A673 (cell line): ENCODE results near the gene SPSB1. TPM values are rescaled to one million over a fixed set of nuclear protein-coding genes. Genes with fewer than 3 reads are reported as not detected.

Source experiments
- BruUV-seq: library from RNA; stranded (reverse); fragments of 400-500 nt; replicated peaks from 2 replicates; lab custom pipeline; 2021; lab: Mats Ljungman, UMichigan
- CTCF ChIA-PET: fragments of 300-600 bp; sonication (Branson Sonifier 250); formaldehyde crosslinking; loops from one replicate; lab custom pipeline; 2022; ENCODE audit warnings: antibody characterized with exemption; lab: Charles Lee
- POLR2A ChIA-PET: fragments of 300-600 bp; sonication (Branson Sonifier 250); formaldehyde crosslinking; loops from one replicate; lab custom pipeline; 2022; ENCODE audit warnings: antibody characterized with exemption; ENCODE audit not compliant: low non-redundant PET; lab: Charles Lee
- DNase-seq: peaks from one replicate; pipeline ENCODE4 v3.0.0-alpha.2; 2015; ENCODE audit warnings: low spot score
- H3K27ac ChIP-seq: fragments of 200-600 bp; sonication (generic); 2 replicates; pipeline ENCODE4 v1.5.1; 2016; ENCODE audit warnings: mixed run types, low read depth, mild to moderate bottlenecking, mixed read lengths, antibody characterized with exemption, low read length; ENCODE audit not compliant: poor library complexity, severe bottlenecking
- H3K27me3 ChIP-seq: fragments of 200-600 bp; sonication (generic); replicated peaks from 2 replicates; pipeline ENCODE4 v1.6.1; 2017; ENCODE audit warnings: mixed run types, low read depth, mild to moderate bottlenecking, mixed read lengths, antibody characterized with exemption, low read length; ENCODE audit not compliant: insufficient read depth, poor library complexity
- H3K36me3 ChIP-seq: fragments of 200-600 bp; sonication (generic); 2 replicates; pipeline ENCODE4 v1.6.1; 2016; ENCODE audit warnings: mixed run types, mild to moderate bottlenecking, mixed read lengths, antibody characterized with exemption, low read length; ENCODE audit not compliant: insufficient read depth, poor library complexity, severe bottlenecking
- H3K4me1 ChIP-seq: fragments of 200-600 bp; sonication (generic); 2 replicates; pipeline ENCODE4 v1.6.1; 2017; ENCODE audit warnings: mixed run types, mild to moderate bottlenecking, mixed read lengths, antibody characterized with exemption, low read length; ENCODE audit not compliant: insufficient read depth, poor library complexity, severe bottlenecking
- H3K4me3 ChIP-seq: fragments of 200-600 bp; sonication (generic); 2 replicates; pipeline ENCODE4 v1.5.1; 2016; ENCODE audit warnings: low read depth, mixed run types, mild to moderate bottlenecking, mixed read lengths, low read length; ENCODE audit not compliant: poor library complexity, severe bottlenecking
- H3K9me3 ChIP-seq: fragments of 200-600 bp; sonication (generic); 2 replicates; pipeline ENCODE4 v1.6.1; 2016; ENCODE audit warnings: mixed run types, low read depth, mild to moderate bottlenecking, mixed read lengths, antibody characterized with exemption, low read length; ENCODE audit not compliant: poor library complexity, severe bottlenecking
- EZH2 ChIP-seq: fragments of 200-600 bp; sonication (generic); IDR thresholded peaks from 2 replicates; pipeline ENCODE4 v1.6.1; 2017; ENCODE audit warnings: borderline replicate concordance, low read depth, mild to moderate bottlenecking, mixed read lengths, antibody characterized with exemption, low read length; ENCODE audit not compliant: poor library complexity, severe bottlenecking
- intact Hi-C: fragments of 100-400 bp; cut with micrococcal nuclease; formaldehyde crosslinking; loops from one replicate; pipeline ENCODE4 v1.10.0; 2022; ENCODE audit not compliant: unreplicated experiment
- total RNA-seq: library from RNA; stranded (reverse); gene quantifications from 2 replicates; pipeline ENCODE4 v1.2.3, GENCODE V29; 2021
- TF ChIP-seq, protein P1 (sequence below): fragments of 300-800, 200-600 bp; sonication (generic); conservative IDR thresholded peaks from 2 replicates; pipeline ENCODE4 v1.5.1; 2017; ENCODE audit warnings: low read depth, mild to moderate bottlenecking, antibody characterized with exemption, low read length, moderate library complexity, mixed read lengths

SPSB1 gene
- total RNA-seq, 1 experiment from 2014 or later = 11.8 TPM

DNA sequence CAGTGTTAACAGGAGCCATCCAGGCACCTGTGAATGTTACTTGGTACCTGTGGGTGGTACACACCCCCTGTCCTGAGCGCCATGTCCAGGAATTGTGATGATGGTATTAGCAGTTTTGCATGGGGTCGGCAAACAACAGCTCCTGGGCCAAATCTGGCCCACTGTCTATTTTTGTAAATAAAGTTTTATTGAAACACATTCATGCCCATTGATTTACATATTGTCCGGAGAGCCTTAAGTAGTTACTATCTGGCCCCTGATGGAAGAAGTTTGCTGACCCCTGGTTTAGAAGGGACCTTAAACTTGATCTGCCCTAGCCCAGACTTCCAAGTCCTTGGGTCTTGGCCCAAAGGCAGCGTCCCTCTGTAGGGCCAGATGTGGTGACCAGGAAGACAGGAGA is 58.3 kb downstream of the SPSB1 start:
- DNase-seq = no peak
- ChIA-PET CTCF (no interaction called here), POLR2A (no interaction called here)
- TF ChIP-seq EZH2 = no peak
- TF ChIP-seq, protein P1, sequence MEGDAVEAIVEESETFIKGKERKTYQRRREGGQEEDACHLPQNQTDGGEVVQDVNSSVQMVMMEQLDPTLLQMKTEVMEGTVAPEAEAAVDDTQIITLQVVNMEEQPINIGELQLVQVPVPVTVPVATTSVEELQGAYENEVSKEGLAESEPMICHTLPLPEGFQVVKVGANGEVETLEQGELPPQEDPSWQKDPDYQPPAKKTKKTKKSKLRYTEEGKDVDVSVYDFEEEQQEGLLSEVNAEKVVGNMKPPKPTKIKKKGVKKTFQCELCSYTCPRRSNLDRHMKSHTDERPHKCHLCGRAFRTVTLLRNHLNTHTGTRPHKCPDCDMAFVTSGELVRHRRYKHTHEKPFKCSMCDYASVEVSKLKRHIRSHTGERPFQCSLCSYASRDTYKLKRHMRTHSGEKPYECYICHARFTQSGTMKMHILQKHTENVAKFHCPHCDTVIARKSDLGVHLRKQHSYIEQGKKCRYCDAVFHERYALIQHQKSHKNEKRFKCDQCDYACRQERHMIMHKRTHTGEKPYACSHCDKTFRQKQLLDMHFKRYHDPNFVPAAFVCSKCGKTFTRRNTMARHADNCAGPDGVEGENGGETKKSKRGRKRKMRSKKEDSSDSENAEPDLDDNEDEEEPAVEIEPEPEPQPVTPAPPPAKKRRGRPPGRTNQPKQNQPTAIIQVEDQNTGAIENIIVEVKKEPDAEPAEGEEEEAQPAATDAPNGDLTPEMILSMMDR = no peak
- no TSS peak for BruUV-seq
- Histone ChIP-seq H3K36me3 (no peaks in the 10 kb centered on the region), H3K4me3 (no peak overlapping the region), H3K9me3 (no peaks in the 10 kb centered on the region), H3K27me3 (no peaks in the 10 kb centered on the region), H3K27ac (no peak overlapping the region), H3K4me1 (no peaks in the 10 kb centered on the region)
- intact Hi-C loops = no loop called here

DNA sequence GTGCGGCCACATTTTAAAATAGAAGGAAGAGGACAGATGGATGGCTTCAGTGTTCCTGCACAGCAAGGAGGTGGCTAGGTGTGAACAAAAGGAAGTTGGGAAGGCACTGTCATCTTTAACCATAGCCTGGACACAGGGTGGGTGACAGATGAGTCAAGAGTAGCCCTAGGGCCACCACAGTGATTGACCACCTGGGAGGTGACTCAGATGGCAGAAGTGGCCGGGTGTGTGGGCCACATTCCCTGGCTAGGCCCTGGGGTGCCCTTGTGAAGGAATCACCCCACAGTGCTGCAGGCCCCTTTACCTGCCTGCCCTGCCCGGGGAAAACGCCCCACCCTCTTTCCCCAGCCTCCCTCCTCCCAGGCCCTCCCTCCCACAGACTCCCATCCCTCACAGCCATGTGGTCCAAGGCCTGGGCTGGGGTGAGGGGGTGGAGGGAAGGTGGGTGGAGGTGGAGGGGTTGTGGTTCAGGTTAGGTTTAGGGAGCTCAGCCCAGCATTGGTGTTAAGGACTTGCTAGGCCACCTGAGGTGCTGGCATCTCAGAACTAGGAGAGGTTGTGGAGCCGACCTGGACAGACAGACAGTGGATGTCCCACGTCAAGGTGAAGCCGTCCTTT is 59.1 kb downstream of the SPSB1 start:
- CTCF ChIA-PET = no interaction called here
- H3K4me1 ChIP-seq = no peaks in the 10 kb centered on the region
- intact Hi-C loops = no loop called here
- H3K27me3 ChIP-seq = no peaks in the 10 kb centered on the region
- H3K27ac ChIP-seq = no peak overlapping the region
- no TSS peak for BruUV-seq
- no peaks in the 10 kb centered on the region for H3K36me3 ChIP-seq
- TF ChIP-seq, protein P1 = no peak
- TF ChIP-seq EZH2 = no peak
- no peaks in the 10 kb centered on the region for H3K9me3 ChIP-seq
- no peak overlapping the region for H3K4me3 ChIP-seq
- POLR2A ChIA-PET = no interaction called here
- no peak for DNase-seq

DNA sequence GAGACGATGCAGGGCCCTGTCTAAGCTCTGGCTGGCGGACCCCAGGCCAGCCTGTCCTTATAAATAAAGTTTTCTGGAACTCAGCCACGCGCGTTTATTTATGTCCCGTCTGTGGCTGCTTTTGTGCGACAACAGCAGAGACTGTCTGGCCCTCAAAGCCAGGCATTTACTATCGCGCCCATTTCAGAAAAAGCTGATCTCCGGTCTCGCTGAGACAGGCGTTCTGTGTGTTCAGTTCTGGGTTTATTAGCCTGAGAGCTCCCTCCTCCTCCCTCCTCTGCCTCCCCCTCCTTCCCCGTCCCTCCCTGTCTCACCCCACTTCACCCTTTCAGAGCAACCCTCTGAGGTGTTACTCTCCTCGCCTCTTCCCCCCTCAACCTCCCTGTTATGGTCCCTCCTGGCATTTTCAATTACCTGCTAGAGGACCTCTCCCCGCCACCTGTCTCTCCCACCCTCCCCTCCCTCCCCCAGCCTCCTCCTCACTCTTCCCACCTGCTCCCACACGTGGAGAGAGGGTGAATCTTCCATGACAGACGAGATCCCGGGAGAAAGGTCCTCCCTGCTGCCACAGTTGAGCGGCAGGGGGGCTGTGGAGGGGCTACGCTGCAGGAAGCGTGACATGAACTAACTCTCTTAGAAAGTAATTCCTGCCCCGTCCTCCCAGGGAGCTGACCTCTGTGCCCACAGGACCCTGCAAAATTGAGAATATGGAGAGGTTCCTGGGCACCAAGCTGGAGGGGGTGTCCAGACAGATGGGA is 59.9 kb downstream of the SPSB1 start:
- Histone ChIP-seq H3K4me1 (no peaks in the 10 kb centered on the region), H3K4me3 (no peak overlapping the region), H3K36me3 (no peaks in the 10 kb centered on the region), H3K9me3 (no peaks in the 10 kb centered on the region), H3K27ac (no peak overlapping the region), H3K27me3 (no peaks in the 10 kb centered on the region)
- DNase-seq = no peak
- BruUV-seq = no TSS peak
- intact Hi-C loops = no loop called here
- CTCF ChIA-PET = no interaction called here
- TF ChIP-seq, protein P1 = no peak
- no peak for TF ChIP-seq EZH2
- POLR2A ChIA-PET = no interaction called here
